ENCODE data around the gene CHST12. TPM values are rescaled to one million over a fixed set of nuclear protein-coding genes. Genes with fewer than 3 reads are reported as not detected.
A peak's percentile ranks its signal among the peaks of the same experiment; 100 is the strongest.
"Not testable (repeated sequence)": the region's sequence is repeated elsewhere in the genome, so short reads cannot be mapped to it uniquely, and the experiment has no call there.

Gene CHST12
- total and polyA plus RNA-seq, 10 of the 15 experiments (the other 5 are each of a cell fraction or from before 2014, with no cell fraction given), result 0.05 to 14.2 (median 3.3) TPM

DNA sequence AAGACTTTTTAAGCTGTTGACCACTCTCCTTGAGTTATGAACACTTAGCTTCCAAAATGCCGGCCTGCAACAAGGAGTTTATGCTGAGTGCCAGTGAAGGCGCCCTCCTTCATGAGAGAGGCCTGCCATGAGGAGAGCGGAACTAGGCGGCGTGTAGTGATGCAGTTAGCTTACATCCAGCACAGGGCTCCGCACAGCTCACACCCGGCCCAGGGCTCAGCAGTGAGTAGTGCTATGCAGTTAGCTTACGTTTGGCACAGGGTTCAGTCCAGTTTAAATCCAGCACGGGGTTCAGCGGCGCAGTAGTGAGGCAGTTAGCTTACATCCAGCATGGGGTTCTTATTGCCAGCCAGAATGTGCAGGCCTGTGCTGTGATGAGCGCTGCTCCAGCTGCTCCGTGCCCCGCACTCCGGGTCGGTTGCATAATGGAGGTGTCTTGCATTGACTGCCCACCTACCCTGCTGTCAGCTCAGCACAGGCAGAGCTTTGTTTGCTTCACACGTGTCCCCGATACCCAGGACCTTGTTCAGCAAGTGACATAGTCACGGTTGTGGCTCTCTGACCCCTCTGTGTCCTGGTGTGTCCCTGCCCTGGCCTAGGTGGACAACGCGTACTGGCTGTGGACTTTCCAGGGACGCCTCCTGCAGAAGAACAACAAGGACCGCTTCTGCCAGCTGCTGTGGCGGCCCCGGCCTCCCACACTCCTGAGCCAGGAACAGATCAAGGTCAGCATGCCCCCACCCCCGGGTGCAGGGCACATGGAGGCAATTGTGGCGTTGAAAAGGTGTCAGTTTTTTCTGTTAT lies 26.9 kb upstream of the CHST12 start:
- ChIA-PET POLR2A (no interaction called here), CTCF (interaction anchor here (0.8 kb wide), 1 partner anchor 13 kb away, joined by 3 read pairs; no protein-coding TSS in a partner anchor), RAD21 (ENCODE audit: unreplicated experiment) (interaction anchor here (0.8 to 1.0 kb wide), 2 partner anchors 32 to 92 kb away, joined by 3 to 5 read pairs; no protein-coding TSS in a partner anchor), SMC1A (ENCODE audit: uncharacterized antibody, unreplicated experiment) (interaction anchor here (1.2 to 1.5 kb wide), 2 partner anchors 12 to 276 kb away, joined by 3 to 5 read pairs; no protein-coding TSS in a partner anchor)
- Histone ChIP-seq H3K27ac (ENCODE audit: control insufficient read depth, insufficient read depth) (no peak overlapping the region), H3K9ac (ENCODE audit: control insufficient read depth, insufficient read depth, low read length) (no peak overlapping the region), H3K4me2 (ENCODE audit: control insufficient read depth, insufficient read depth) (no peak overlapping the region), H3K79me2 (ENCODE audit: control insufficient read depth, insufficient read depth, low read length) (no peaks in the 10 kb centered on the region), H3K27me3 (replicated peaks in 1 of 2; ENCODE audit: control insufficient read depth in 2 of 2, insufficient read depth in 2 of 2, low read length in 1 of 2) (no peaks in the 10 kb centered on the region), H3K9me3 (replicated peaks; ENCODE audit: control insufficient read depth, insufficient read depth, low read length) (no peaks in the 10 kb centered on the region), H3K4me1 (ENCODE audit: control insufficient read depth, insufficient read depth, low read length) (no peaks in the 10 kb centered on the region), H2AFZ (ENCODE audit: control insufficient read depth, low read depth, low read length) (no peak overlapping the region), H3K4me3 (no peak overlapping the region), H4K20me1 (ENCODE audit: control insufficient read depth, insufficient read depth) (peaks cover 2% of the 10 kb centered on the region), H3K36me3 (ENCODE audit: control insufficient read depth in 2 of 2, insufficient read depth in 2 of 2, low read length in 1 of 2) (peaks cover 52 to 70% of the 10 kb centered on the region in 2 experiments)
- 98% methylated on average over 27 of the region's 27 CpGs for WGBS (ENCODE audit: insufficient coverage, insufficient replicate concordance, low lambda C conversion rate, missing lambda C conversion rate)
- TF ChIP-seq ASH2L (IDR thresholded peaks at IDR 0.05; ENCODE audit: borderline replicate concordance, low read depth), result no peak
- TF ChIP-seq BCL3 (IDR thresholded peaks at IDR 0.05; ENCODE audit: borderline replicate concordance, insufficient read depth, low read depth, low read length, poor library complexity, severe bottlenecking), result no peak
- peak; percentile 64 for TF ChIP-seq POLR2A (IDR thresholded peaks at IDR 0.05; ENCODE audit: low read depth, low read length)
- TF ChIP-seq POLR2AphosphoS5 (IDR thresholded peaks at IDR 0.05; ENCODE audit: low read length), result peak; percentile 72
- intact Hi-C loops (cut with micrococcal nuclease; ENCODE audit: unreplicated experiment) (no loop called here), in situ Hi-C loops (cut with MboI) (no loop called here)
- no peak for ATAC-seq
- no peak for FAIRE-seq
- no peak for DNase-seq (ENCODE audit: low read depth, low spot score)
- BruUV-seq (replicated peaks), result no TSS peak

DNA sequence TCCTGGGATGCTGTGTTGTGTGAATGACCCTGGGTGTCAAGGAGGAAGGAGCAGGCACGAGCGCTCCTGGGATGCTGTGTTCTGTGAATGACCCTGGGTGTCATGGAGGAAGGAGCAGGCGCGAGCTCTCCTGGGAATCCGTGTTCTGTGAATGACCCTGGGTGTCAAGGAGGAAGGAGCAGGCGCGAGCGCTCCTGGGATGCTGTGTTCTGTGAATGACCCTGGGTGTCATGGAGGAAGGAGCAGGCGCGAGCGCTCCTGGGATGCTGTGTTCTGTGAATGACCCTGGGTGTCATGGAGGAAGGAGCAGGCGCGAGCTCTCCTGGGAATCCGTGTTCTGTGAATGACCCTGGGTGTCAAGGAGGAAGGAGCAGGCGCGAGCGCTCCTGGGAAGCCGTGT lies 25.9 kb upstream of the CHST12 start:
- FAIRE-seq; H3K9ac ChIP-seq (ENCODE audit: control insufficient read depth, insufficient read depth, low read length); H3K79me2 ChIP-seq (ENCODE audit: control insufficient read depth, insufficient read depth, low read length); BruUV-seq (replicated peaks); H4K20me1 ChIP-seq (ENCODE audit: control insufficient read depth, insufficient read depth); H3K4me2 ChIP-seq (ENCODE audit: control insufficient read depth, insufficient read depth); H2AFZ ChIP-seq (ENCODE audit: control insufficient read depth, low read depth, low read length); SMC1A ChIA-PET (ENCODE audit: uncharacterized antibody, unreplicated experiment); H3K27ac ChIP-seq (ENCODE audit: control insufficient read depth, insufficient read depth); intact Hi-C loops (cut with micrococcal nuclease; ENCODE audit: unreplicated experiment); H3K9me3 ChIP-seq (replicated peaks; ENCODE audit: control insufficient read depth, insufficient read depth, low read length); DNase-seq (ENCODE audit: low read depth, low spot score); ATAC-seq; RAD21 ChIA-PET (ENCODE audit: unreplicated experiment); H3K4me1 ChIP-seq (ENCODE audit: control insufficient read depth, insufficient read depth, low read length); H3K4me3 ChIP-seq; POLR2A ChIA-PET; H3K27me3 ChIP-seq (replicated peaks in 1 of 2; ENCODE audit: control insufficient read depth in 2 of 2, insufficient read depth in 2 of 2, low read length in 1 of 2); CTCF ChIA-PET; in situ Hi-C loops (cut with MboI): not testable (repeated sequence)
- no CpG with 5 or more reads among the region's 18 CpGs for WGBS (ENCODE audit: insufficient coverage, insufficient replicate concordance, low lambda C conversion rate, missing lambda C conversion rate)
- peaks cover 51 to 70% of the 10 kb centered on the region in 2 experiments for H3K36me3 ChIP-seq (ENCODE audit: control insufficient read depth in 2 of 2, insufficient read depth in 2 of 2, low read length in 1 of 2)

DNA sequence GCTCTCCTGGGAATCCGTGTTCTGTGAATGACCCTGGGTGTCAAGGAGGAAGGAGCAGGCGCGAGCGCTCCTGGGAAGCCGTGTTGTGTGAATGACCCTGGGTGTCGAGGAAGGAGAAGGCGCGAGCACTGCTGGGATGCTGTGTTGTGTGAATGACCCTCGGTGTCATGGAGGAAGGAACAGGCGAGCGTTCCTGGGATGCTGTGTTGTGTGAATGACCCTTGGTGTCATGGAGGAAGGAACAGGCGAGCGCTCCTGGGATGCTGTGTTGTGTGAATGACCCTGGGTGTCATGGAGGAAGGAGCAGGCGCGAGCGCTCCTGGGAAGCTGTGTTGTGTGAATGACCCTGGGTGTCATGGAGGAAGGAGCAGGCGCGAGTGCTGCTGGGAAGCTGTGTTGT lies 25.3 kb upstream of the CHST12 start:
- CTCF ChIA-PET, result interaction anchor here (0.6 kb wide), 1 partner anchor 91 kb away, joined by 3 read pairs; no protein-coding TSS in a partner anchor
- H3K9me3 ChIP-seq (replicated peaks; ENCODE audit: control insufficient read depth, insufficient read depth, low read length); BruUV-seq (replicated peaks); in situ Hi-C loops (cut with MboI); ATAC-seq; POLR2A ChIA-PET; SMC1A ChIA-PET (ENCODE audit: uncharacterized antibody, unreplicated experiment); H2AFZ ChIP-seq (ENCODE audit: control insufficient read depth, low read depth, low read length); DNase-seq (ENCODE audit: low read depth, low spot score); intact Hi-C loops (cut with micrococcal nuclease; ENCODE audit: unreplicated experiment); H3K4me2 ChIP-seq (ENCODE audit: control insufficient read depth, insufficient read depth); RAD21 ChIA-PET (ENCODE audit: unreplicated experiment); H3K9ac ChIP-seq (ENCODE audit: control insufficient read depth, insufficient read depth, low read length); H3K79me2 ChIP-seq (ENCODE audit: control insufficient read depth, insufficient read depth, low read length); FAIRE-seq; H3K4me3 ChIP-seq; H3K4me1 ChIP-seq (ENCODE audit: control insufficient read depth, insufficient read depth, low read length); H3K27me3 ChIP-seq (replicated peaks in 1 of 2; ENCODE audit: control insufficient read depth in 2 of 2, insufficient read depth in 2 of 2, low read length in 1 of 2); H3K27ac ChIP-seq (ENCODE audit: control insufficient read depth, insufficient read depth); H4K20me1 ChIP-seq (ENCODE audit: control insufficient read depth, insufficient read depth): not testable (repeated sequence)
- peaks cover 46 to 66% of the 10 kb centered on the region in 2 experiments for H3K36me3 ChIP-seq (ENCODE audit: control insufficient read depth in 2 of 2, insufficient read depth in 2 of 2, low read length in 1 of 2)
- WGBS (ENCODE audit: insufficient coverage, insufficient replicate concordance, low lambda C conversion rate, missing lambda C conversion rate), result 100% methylated on average over 8 of the region's 18 CpGs

Data from GM12878 (cell line).